K562 (cell line): Measurements from ENCODE around the gene RNF181. TPM values are rescaled to one million over a fixed set of nuclear protein-coding genes. Genes with fewer than 3 reads are reported as not detected.

Experiments used
- ATAC-seq: fragments of 200-7000 bp; cut with Tn5 transposase; 3 replicates; pipeline ENCODE4 v1.9.1; 2020; ENCODE audit warnings: moderate library complexity
- BruUV-seq: library from RNA; stranded (reverse); fragments of 400-500 nt; replicated peaks from 2 replicates; lab custom pipeline; 2021; lab: Mats Ljungman, UMichigan
- CTCF ChIA-PET: fragments of 300-600 bp; formaldehyde crosslinking; extraction: SDS; loops from one replicate; lab custom pipeline; 2021; ENCODE audit warnings: low intra/inter-chr PET ratio; lab: Yijun Ruan, JAX
- POLR2A ChIA-PET: fragments of 300-600, 350-650 bp; sonication (Branson Sonifier 250); formaldehyde crosslinking; extraction: SDS; loops from one replicate; lab custom pipeline; 2021; ENCODE audit warnings: antibody characterized with exemption, inconsistent platforms; lab: Yijun Ruan, JAX
- DNase-seq, 4 experiments: peaks; one replicate each; pipeline versions ENCODE4 v3.0.0 to v3.0.0-alpha.2; 2011 to 2018; ENCODE audit warnings: low spot score in 3 of 4, mixed read lengths in 3 of 4; ENCODE audit errors: extremely low read depth in 1 of 4
- FAIRE-seq: peaks from 2 replicates; lab custom pipeline; 2011; peaks lifted over from hg19 to GRCh38; lab: Jason Lieb, UNC
- H2AFZ ChIP-seq: 2 replicates; pipeline ENCODE4 v1.6.0; 2011; ENCODE audit warnings: low read depth, low read length, control low read depth, inconsistent platforms
- H3K27ac ChIP-seq: fragments of 200-600 bp; 3 replicates; pipeline ENCODE4 v1.8.0; 2011; ENCODE audit warnings: low read depth, mild to moderate bottlenecking, control low read depth, inconsistent platforms, low read length, moderate library complexity, mixed read lengths; ENCODE audit errors: extremely low read depth
- H3K27me3 ChIP-seq, 2 experiments: fragments of 300-600 bp in 1 of 2; 2 replicates in 1 of 2; 3 replicates in 1 of 2; pipeline versions ENCODE4 v1.6.0 to v1.8.0; 2011; ENCODE audit warnings: inconsistent platforms in 2 of 2, low read length in 2 of 2, mild to moderate bottlenecking in 1 of 2, mixed read lengths in 1 of 2, moderate library complexity in 1 of 2; ENCODE audit not compliant: control insufficient read depth in 2 of 2, insufficient read depth in 2 of 2
- H3K36me3 ChIP-seq: fragments of 300-600 bp; 3 replicates; pipeline ENCODE4 v1.8.0; 2011; ENCODE audit warnings: mild to moderate bottlenecking, low read length, inconsistent platforms; ENCODE audit not compliant: control insufficient read depth, insufficient read depth
- H3K4me1 ChIP-seq, 2 experiments: fragments of 200-600 bp in 1 of 2; replicated peaks in 1 of 2; 2 replicates in 1 of 2; 3 replicates in 1 of 2; pipeline versions ENCODE4 v1.5.1 to v1.8.0; 2011; ENCODE audit warnings: inconsistent platforms in 2 of 2, low read length in 2 of 2, mild to moderate bottlenecking in 1 of 2, mixed read lengths in 1 of 2, moderate library complexity in 1 of 2; ENCODE audit not compliant: control insufficient read depth in 2 of 2, insufficient read depth in 2 of 2
- H3K4me2 ChIP-seq: 2 replicates; pipeline ENCODE4 v1.6.1; 2011; ENCODE audit warnings: low read length, control low read depth, inconsistent platforms, mixed read lengths; ENCODE audit not compliant: insufficient read depth
- H3K4me3 ChIP-seq: fragments of 200-600 bp; sonication (generic), shearing (Covaris generic); 2 replicates; pipeline ENCODE4 v1.5.1; 2016; ENCODE audit warnings: control low read depth, inconsistent platforms
- H3K79me2 ChIP-seq: fragments of 200-600 bp; 3 replicates; pipeline ENCODE4 v1.8.0; 2011; ENCODE audit warnings: low read length, inconsistent platforms; ENCODE audit not compliant: control insufficient read depth, insufficient read depth
- H3K9ac ChIP-seq, 2 experiments: 2 replicates each; pipeline versions ENCODE4 v1.6.0 to v1.6.1; 2011; ENCODE audit warnings: low read depth in 2 of 2, low read length in 2 of 2, control low read depth in 1 of 2, inconsistent platforms in 1 of 2, mild to moderate bottlenecking in 1 of 2, mixed read lengths in 1 of 2; ENCODE audit not compliant: insufficient read depth in 1 of 2
- H3K9me1 ChIP-seq: one replicate; pipeline ENCODE4 v1.6.0; 2011; ENCODE audit warnings: inconsistent platforms, mild to moderate bottlenecking, low read length, moderate library complexity; ENCODE audit not compliant: control insufficient read depth, insufficient read depth
- H3K9me3 ChIP-seq: replicated peaks from 2 replicates; pipeline ENCODE4 v1.5.1; 2011; ENCODE audit warnings: low read depth, low read length, inconsistent platforms; ENCODE audit not compliant: control insufficient read depth, insufficient read depth
- H4K20me1 ChIP-seq: replicated peaks from 2 replicates; pipeline ENCODE4 v1.6.1; 2011; ENCODE audit warnings: low read length, inconsistent platforms, mixed read lengths; ENCODE audit not compliant: control insufficient read depth, insufficient read depth
- BRF2 ChIP-seq: IDR thresholded peaks from 3 replicates; pipeline ENCODE4 v1.6.1; 2011; ENCODE audit warnings: borderline replicate concordance, mild to moderate bottlenecking; ENCODE audit not compliant: insufficient read length, insufficient read depth
- TSHZ1 ChIP-seq: fragments of 250-450 bp; sonication (Bioruptor Pico); IDR thresholded peaks from 2 replicates; pipeline ENCODE4 v1.4.0; 2020; ENCODE audit warnings: mild to moderate bottlenecking, moderate library complexity
- XRCC4 ChIP-seq: IDR thresholded peaks from one replicate; pipeline ENCODE4 v1.6.1; 2011; ENCODE audit not compliant: insufficient read depth, insufficient read length; ENCODE audit errors: extremely low read depth
- ZBTB2 ChIP-seq: fragments of 450-650 bp; IDR thresholded peaks from 2 replicates; pipeline ENCODE4 v1.6.1; 2016; ENCODE audit warnings: antibody characterized with exemption
- WGBS: fragments of 100-300 bp; shearing (Covaris generic); methylation state at CpG from one replicate; pipeline ENCODE4 v1.1.6; 2016; ENCODE audit warnings: low coverage, mixed read lengths; ENCODE audit not compliant: insufficient coverage; ENCODE audit errors: missing lambda C conversion rate; 5-methylcytosine and 5-hydroxymethylcytosine counted together
- in situ Hi-C: fragments of 300-500 bp; cut with MboI; formaldehyde crosslinking; loops from 4 replicates; pipeline ENCODE4 v1.15.0; 2018; ENCODE audit warnings: inconsistent platforms, mixed read lengths
- intact Hi-C: fragments of 100-400 bp; cut with micrococcal nuclease; formaldehyde crosslinking; loops from 2 replicates; pipeline ENCODE4 v1.14.2; 2022
- polyA plus RNA-seq, 8 experiments: library from polyadenylated mRNA; depleted of rRNA in 4 of 8; stranded (reverse) in 5 of 8; unstranded in 3 of 8; fragments of >200 nt; fragmentation: Nextera tagmentation in 2 of 8; fragmentation: Illumina TruSeq in 1 of 8; extraction: Ambion mirVana in 2 of 8; extraction: Trizol in 1 of 8; gene quantifications; 2 replicates each; pipeline versions ENCODE4 v1.2.1 to v1.2.3, GENCODE V29; 2011 to 2014; ENCODE audit warnings: inconsistent platforms in 1 of 8, missing spikeins in 1 of 8
- total RNA-seq, 7 experiments: library from RNA; depleted of rRNA in 6 of 7; stranded (reverse); fragments of >200 nt in 6 of 7; fragmentation: Illumina TruSeq in 2 of 7; extraction: Trizol in 2 of 7; gene quantifications; 2 replicates each; pipeline versions ENCODE4 v1.2.1 to v1.2.3, GENCODE V29; 2011 to 2021; ENCODE audit warnings: low replicate concordance in 1 of 7

RNF181 gene
- total and polyA plus RNA-seq, 9 of the 15 experiments (the other 6 are each of a cell fraction or from before 2014, with no cell fraction given) = 139 to 492 (median 253) TPM

- Histone ChIP-seq H3K27me3 (no peaks in the 10 kb centered on the region), H3K79me2 (peaks cover 8% of the 10 kb centered on the region; the same call in 2 of the 3 replicates), H3K9me1 (no peaks in the 10 kb centered on the region), H4K20me1 (peaks cover 6% of the 10 kb centered on the region; the same call in 1 of the 2 replicates), H3K27ac (no peak overlapping the region), H3K4me3 (no peak overlapping the region), H3K36me3 (peaks cover 88% of the 10 kb centered on the region), H2AFZ (no peak overlapping the region), H3K4me1 (no peaks in the 10 kb centered on the region), H3K4me2 (no peak overlapping the region), H3K9me3 (no peaks in the 10 kb centered on the region), H3K9ac (no peak overlapping the region)
- WGBS = 57% methylated on average over 4 of the region's 4 CpGs
- ATAC-seq (no peak), DNase-seq (no peak), FAIRE-seq (no peak)
- POLR2A ChIA-PET = interaction anchor here (1.0 to 1.2 kb wide), 3 partner anchors 9 to 31 kb away, joined by 3 read pairs; no protein-coding TSS in a partner anchor
- TF ChIP-seq BRF2 = no peak
- no peak for TF ChIP-seq ZBTB2
- TF ChIP-seq TSHZ1 (CRISPR knock-in tag) = no peak
- no peak for TF ChIP-seq XRCC4
- no TSS peak for BruUV-seq
- in situ Hi-C loops = no loop called here
- CTCF ChIA-PET = interaction anchor here (0.7 to 1.0 kb wide), 2 partner anchors 11 to 84 kb away, joined by 3 read pairs; no protein-coding TSS in a partner anchor
- intact Hi-C loops = loop anchor here (2.0 kb wide), 1 partner anchor 71 kb away; no protein-coding TSS in a partner anchor
Observed at GRCh38 chr2:85635636-85636035, 40.1 kb downstream of the RNF181 start.
